Uterus (tissue), 2 donors: ENCODE measurements around the gene THSD7B.

Experiments used
- POLR2A ChIP-seq, 2 donors: fragments of 450-650 bp; IDR thresholded peaks; one replicate each; pipeline ENCODE4 v1.6.1; 2016; ENCODE audit warnings: antibody characterized with exemption in 2 of 2, mild to moderate bottlenecking in 1 of 2, moderate library complexity in 1 of 2
- TF ChIP-seq, protein P1 (sequence below), 4 experiments: fragments of 200-600 bp in 2 of 4; fragments of 450-650 bp in 2 of 4; sonication (generic) in 2 of 4; IDR thresholded peaks; one replicate each; pipeline ENCODE4 v1.5.1; 2016 to 2019; ENCODE audit warnings: antibody characterized with exemption in 4 of 4, mild to moderate bottlenecking in 2 of 4, moderate library complexity in 1 of 4

DNA sequence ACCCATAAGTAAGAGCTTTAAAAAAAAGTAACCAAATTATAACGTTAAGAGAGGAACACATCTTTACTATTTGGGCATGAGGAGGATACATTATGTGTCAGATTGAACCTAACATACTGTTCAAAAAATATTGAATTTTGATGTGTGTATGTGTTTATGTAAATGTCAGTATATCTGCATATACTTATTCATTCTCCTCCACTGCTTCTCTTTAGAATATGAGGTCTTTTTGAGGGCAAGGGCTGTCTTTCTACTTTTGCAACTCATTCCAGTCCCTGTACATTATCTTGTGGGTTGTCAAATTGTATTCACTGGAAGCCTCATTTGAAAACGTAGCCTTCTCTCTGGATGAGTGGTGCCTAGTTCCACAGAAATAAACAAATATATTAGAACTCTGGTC lies 689.5 kb downstream of the THSD7B start:
- TF ChIP-seq, protein P1, sequence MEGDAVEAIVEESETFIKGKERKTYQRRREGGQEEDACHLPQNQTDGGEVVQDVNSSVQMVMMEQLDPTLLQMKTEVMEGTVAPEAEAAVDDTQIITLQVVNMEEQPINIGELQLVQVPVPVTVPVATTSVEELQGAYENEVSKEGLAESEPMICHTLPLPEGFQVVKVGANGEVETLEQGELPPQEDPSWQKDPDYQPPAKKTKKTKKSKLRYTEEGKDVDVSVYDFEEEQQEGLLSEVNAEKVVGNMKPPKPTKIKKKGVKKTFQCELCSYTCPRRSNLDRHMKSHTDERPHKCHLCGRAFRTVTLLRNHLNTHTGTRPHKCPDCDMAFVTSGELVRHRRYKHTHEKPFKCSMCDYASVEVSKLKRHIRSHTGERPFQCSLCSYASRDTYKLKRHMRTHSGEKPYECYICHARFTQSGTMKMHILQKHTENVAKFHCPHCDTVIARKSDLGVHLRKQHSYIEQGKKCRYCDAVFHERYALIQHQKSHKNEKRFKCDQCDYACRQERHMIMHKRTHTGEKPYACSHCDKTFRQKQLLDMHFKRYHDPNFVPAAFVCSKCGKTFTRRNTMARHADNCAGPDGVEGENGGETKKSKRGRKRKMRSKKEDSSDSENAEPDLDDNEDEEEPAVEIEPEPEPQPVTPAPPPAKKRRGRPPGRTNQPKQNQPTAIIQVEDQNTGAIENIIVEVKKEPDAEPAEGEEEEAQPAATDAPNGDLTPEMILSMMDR (IDR thresholded peaks at IDR 0.05): no peak
- TF ChIP-seq POLR2A (IDR thresholded peaks at IDR 0.05): no peak
